ENCODE data around the gene NANOS3. TPM values are rescaled to one million over a fixed set of nuclear protein-coding genes. Genes with fewer than 3 reads are reported as not detected.
"Not testable (repeated sequence)": the region's sequence is repeated elsewhere in the genome, so short reads cannot be mapped to it uniquely, and the experiment has no call there.

NANOS3 gene
- total and polyA plus RNA-seq, 2 donors from 2014 or later = 0.35 TPM; not detected in 1

DNA sequence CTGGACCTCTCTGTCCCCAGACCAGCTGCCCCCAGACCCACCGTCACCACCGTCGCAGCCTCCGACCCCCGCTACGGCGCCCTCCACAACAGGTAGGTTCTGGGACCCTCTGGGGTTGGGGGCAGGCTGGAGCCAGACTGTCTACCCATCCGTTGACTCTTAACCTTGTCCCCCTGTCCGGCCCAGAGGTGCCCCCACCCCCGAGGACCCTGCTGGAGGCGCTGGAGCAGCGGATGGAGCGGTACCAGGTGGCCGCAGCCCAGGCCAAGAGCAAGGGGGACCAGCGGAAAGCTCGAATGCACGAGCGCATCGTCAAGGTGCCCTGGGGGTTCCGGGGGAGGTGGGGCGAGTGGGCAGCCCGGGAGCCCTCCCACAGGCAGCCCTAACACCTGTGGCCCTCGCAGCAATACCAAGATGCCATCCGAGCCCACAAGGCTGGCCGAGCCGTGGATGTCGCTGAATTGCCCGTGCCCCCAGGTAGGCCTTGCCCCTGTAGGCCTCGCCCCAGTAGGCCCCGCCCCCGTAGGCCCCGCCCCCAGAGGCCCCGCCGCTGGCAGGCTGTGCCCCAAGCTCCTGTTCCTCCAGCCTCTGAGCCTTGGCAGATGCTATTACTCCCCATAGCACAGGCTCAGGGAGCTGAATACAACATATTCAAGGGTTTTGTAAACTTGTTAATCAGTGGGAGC, 41.9 kb downstream of the NANOS3 start:
- no peaks in the 10 kb centered on the region for H3K4me1 ChIP-seq (ENCODE audit: control insufficient read depth in 2 of 3, insufficient read depth in 2 of 3, low read depth in 1 of 3, low read length in 3 of 3)
- H3K9me3 ChIP-seq (ENCODE audit: control insufficient read depth in 2 of 3, insufficient read depth in 1 of 3, low read length in 3 of 3) = no peaks in the 10 kb centered on the region
- H3K27ac ChIP-seq (ENCODE audit: low read depth in 2 of 2, low read length in 2 of 2) = no peak overlapping the region
- H3K4me3 ChIP-seq (ENCODE audit: low read length in 3 of 3) = no peak overlapping the region
- no peaks in the 10 kb centered on the region for H3K27me3 ChIP-seq (ENCODE audit: control insufficient read depth, insufficient read depth, low read length)
- peaks cover 2 to 20% (median 12%) of the 10 kb centered on the region in 3 donors for H3K36me3 ChIP-seq (ENCODE audit: control insufficient read depth in 2 of 3, insufficient read depth in 3 of 3, low read length in 3 of 3)
- TF ChIP-seq, protein P1, sequence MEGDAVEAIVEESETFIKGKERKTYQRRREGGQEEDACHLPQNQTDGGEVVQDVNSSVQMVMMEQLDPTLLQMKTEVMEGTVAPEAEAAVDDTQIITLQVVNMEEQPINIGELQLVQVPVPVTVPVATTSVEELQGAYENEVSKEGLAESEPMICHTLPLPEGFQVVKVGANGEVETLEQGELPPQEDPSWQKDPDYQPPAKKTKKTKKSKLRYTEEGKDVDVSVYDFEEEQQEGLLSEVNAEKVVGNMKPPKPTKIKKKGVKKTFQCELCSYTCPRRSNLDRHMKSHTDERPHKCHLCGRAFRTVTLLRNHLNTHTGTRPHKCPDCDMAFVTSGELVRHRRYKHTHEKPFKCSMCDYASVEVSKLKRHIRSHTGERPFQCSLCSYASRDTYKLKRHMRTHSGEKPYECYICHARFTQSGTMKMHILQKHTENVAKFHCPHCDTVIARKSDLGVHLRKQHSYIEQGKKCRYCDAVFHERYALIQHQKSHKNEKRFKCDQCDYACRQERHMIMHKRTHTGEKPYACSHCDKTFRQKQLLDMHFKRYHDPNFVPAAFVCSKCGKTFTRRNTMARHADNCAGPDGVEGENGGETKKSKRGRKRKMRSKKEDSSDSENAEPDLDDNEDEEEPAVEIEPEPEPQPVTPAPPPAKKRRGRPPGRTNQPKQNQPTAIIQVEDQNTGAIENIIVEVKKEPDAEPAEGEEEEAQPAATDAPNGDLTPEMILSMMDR (IDR thresholded peaks at IDR 0.05; ENCODE audit: borderline replicate concordance, extremely low read depth, insufficient read depth) = no peak
- intact Hi-C loops (cut with DNase I) = no loop called here
- no peak overlapping the region for H3K9ac ChIP-seq (ENCODE audit: low read length in 3 of 3)
- no peak for FAIRE-seq
- no peak for DNase-seq

DNA sequence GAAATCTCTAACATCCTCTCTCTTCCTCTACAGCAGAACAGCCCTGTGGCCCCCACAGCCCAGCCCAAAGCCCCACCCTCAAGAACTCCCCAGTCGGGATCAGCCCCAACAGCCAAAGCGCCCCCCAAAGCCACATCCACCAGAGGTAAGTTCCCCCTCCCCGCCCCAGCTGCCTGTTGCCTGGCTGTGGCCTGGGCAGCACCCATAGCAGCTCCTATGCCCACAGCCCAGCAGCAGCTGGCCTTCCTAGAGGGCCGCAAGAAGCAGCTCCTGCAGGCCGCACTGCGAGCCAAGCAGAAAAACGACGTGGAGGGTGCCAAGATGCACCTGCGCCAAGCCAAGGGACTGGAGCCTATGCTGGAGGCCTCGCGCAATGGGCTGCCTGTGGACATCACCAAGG, 43.6 kb downstream of the NANOS3 start:
- H3K27ac ChIP-seq (ENCODE audit: low read depth in 2 of 2, low read length in 2 of 2) = no peak overlapping the region

DNA sequence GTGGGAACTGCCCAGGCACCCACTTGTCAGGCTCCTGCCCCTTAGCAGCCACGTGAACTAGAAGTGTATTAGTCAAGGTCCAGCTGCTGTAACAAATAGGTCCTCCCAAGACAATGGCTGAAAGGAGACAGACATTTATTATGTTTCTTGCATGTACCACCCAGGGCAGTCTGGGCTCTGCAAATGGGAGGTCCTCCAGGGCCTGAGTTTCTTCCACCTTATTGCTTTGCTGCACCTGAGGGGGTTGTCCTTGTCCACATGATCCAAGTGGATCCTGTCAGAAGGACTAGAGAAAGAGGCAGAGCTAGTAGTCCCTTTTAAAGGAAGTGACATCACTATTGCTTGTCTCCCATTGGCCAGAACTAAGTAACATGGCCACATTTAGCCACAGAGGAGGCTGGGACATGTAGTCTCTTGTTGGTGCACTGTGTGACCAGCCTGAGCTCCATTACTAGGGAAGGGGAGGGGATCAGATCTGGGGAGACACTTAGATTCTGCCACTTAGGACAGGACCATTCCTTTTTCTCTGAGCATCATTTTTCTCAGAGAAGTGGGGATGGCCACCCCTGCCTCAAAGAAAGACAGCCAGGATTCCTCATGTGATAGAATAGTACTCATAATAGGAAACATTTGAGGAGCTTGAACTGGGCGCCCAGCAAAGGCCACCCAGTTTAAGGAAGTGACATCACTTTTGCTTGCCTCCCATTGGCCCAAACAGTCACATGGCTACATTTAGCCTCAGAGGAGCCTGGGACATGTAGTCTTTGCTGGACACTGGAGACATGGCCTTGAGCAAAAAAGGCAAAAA, 44.2 kb downstream of the NANOS3 start:
- TF ChIP-seq, protein P1 (IDR thresholded peaks at IDR 0.05; ENCODE audit: borderline replicate concordance, extremely low read depth, insufficient read depth) = no peak
- no peak overlapping the region for H3K27ac ChIP-seq (ENCODE audit: low read depth in 2 of 2, low read length in 2 of 2)
- peaks cover 3 to 17% (median 16%) of the 10 kb centered on the region in 3 donors for H3K36me3 ChIP-seq (ENCODE audit: control insufficient read depth in 2 of 3, insufficient read depth in 3 of 3, low read length in 3 of 3)
- no peaks in the 10 kb centered on the region for H3K9me3 ChIP-seq (ENCODE audit: control insufficient read depth in 2 of 3, insufficient read depth in 1 of 3, low read length in 3 of 3)
- no peaks in the 10 kb centered on the region for H3K4me1 ChIP-seq (ENCODE audit: control insufficient read depth in 2 of 3, insufficient read depth in 2 of 3, low read depth in 1 of 3, low read length in 3 of 3)
- intact Hi-C loops (cut with DNase I) = no loop called here
- no peak overlapping the region for H3K4me3 ChIP-seq (ENCODE audit: low read length in 3 of 3)
- DNase-seq (peak in 2 of 5 donors; percentile 27 to 51), FAIRE-seq (no peak)
- no peaks in the 10 kb centered on the region for H3K27me3 ChIP-seq (ENCODE audit: control insufficient read depth, insufficient read depth, low read length)
- no peak overlapping the region for H3K9ac ChIP-seq (ENCODE audit: low read length in 3 of 3)

More for the DNA sequence above, 43.6 kb downstream of the NANOS3 start:
- DNase-seq (no peak), FAIRE-seq (no peak)
- Histone ChIP-seq H3K27me3 (ENCODE audit: control insufficient read depth, insufficient read depth, low read length) (no peaks in the 10 kb centered on the region), H3K9me3 (ENCODE audit: control insufficient read depth in 2 of 3, insufficient read depth in 1 of 3, low read length in 3 of 3) (no peaks in the 10 kb centered on the region), H3K4me1 (ENCODE audit: control insufficient read depth in 2 of 3, insufficient read depth in 2 of 3, low read depth in 1 of 3, low read length in 3 of 3) (no peaks in the 10 kb centered on the region), H3K4me3 (ENCODE audit: low read length in 3 of 3) (no peak overlapping the region), H3K9ac (ENCODE audit: low read length in 3 of 3) (no peak overlapping the region), H3K36me3 (ENCODE audit: control insufficient read depth in 2 of 3, insufficient read depth in 3 of 3, low read length in 3 of 3) (peaks cover 2 to 17% (median 16%) of the 10 kb centered on the region in 3 donors)
- intact Hi-C loops (cut with DNase I) = no loop called here
- TF ChIP-seq, protein P1 (IDR thresholded peaks at IDR 0.05; ENCODE audit: borderline replicate concordance, extremely low read depth, insufficient read depth) = no peak

DNA sequence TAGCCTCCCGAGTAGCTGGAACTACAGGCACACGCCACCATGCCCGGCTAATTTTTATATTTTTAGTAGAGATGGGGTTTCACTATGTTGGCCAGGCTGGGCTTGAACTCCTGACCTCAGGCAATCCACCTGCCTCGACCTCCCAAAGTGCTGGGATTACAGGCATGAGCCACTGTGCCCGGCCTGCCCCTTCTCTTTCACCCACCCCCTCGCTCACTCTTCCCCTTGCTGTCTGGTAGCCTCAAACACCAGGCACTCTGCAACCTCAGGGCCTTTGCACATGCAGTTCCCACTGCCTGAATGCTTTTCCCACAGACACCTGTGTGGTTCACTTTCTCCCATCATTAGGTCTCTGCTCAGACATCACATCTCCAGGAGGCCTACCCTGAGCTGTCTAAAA, 45.2 kb downstream of the NANOS3 start:
- intact Hi-C loops (cut with DNase I); FAIRE-seq: not testable (repeated sequence)
- peaks cover 3 to 21% (median 20%) of the 10 kb centered on the region in 3 donors for H3K36me3 ChIP-seq (ENCODE audit: control insufficient read depth in 2 of 3, insufficient read depth in 3 of 3, low read length in 3 of 3)

More for the DNA sequence above, 45.2 kb downstream of the NANOS3 start:
- not testable (repeated sequence) for H3K4me3 ChIP-seq (ENCODE audit: low read length in 3 of 3); H3K4me1 ChIP-seq (ENCODE audit: control insufficient read depth in 2 of 3, insufficient read depth in 2 of 3, low read depth in 1 of 3, low read length in 3 of 3); DNase-seq; H3K27ac ChIP-seq (ENCODE audit: low read depth in 2 of 2, low read length in 2 of 2); H3K9ac ChIP-seq (ENCODE audit: low read length in 3 of 3); H3K27me3 ChIP-seq (ENCODE audit: control insufficient read depth, insufficient read depth, low read length); H3K9me3 ChIP-seq (ENCODE audit: control insufficient read depth in 2 of 3, insufficient read depth in 1 of 3, low read length in 3 of 3)
